A673 (cell line): Measurements from ENCODE around the gene AADACL2.

Experiments used
- EZH2 ChIP-seq: fragments of 200-600 bp; sonication (generic); IDR thresholded peaks from 2 replicates; pipeline ENCODE4 v1.6.1; 2017; ENCODE audit warnings: borderline replicate concordance, low read depth, mild to moderate bottlenecking, mixed read lengths, antibody characterized with exemption, low read length; ENCODE audit not compliant: poor library complexity, severe bottlenecking
- TF ChIP-seq, protein P1 (sequence below): fragments of 300-800, 200-600 bp; sonication (generic); conservative IDR thresholded peaks from 2 replicates; pipeline ENCODE4 v1.5.1; 2017; ENCODE audit warnings: low read depth, mild to moderate bottlenecking, antibody characterized with exemption, low read length, moderate library complexity, mixed read lengths

DNA sequence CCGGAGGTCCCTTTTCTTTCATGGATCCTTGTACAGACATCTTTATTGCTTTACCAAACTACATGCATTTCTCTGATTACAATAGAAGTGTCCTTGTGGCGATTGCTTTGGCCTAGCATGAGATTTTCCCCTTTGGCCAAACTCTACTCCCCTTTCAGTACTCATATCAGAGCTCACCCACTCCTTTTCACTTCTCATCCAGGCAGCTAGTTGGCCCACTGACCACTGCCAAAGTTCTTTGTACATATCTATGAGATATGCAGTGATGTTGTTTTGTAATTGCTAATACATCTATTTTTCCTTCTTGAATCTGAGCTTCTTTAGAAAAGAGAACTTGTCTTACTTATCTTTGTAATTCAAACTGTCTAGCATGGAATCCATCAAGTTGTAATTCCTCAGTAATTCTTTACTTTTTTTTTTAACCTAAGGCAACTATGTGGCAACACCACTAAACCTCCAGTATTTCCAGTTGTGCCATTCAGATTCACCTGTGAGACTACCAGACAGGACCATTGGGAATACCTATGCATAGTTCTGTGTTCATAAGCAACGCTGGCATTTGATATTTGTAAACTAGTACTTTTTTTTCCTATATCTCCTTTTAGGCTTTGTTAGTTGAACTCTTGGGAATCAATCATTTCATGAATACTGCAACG, 39.2 kb downstream of the AADACL2 start:
- TF ChIP-seq, protein P1, sequence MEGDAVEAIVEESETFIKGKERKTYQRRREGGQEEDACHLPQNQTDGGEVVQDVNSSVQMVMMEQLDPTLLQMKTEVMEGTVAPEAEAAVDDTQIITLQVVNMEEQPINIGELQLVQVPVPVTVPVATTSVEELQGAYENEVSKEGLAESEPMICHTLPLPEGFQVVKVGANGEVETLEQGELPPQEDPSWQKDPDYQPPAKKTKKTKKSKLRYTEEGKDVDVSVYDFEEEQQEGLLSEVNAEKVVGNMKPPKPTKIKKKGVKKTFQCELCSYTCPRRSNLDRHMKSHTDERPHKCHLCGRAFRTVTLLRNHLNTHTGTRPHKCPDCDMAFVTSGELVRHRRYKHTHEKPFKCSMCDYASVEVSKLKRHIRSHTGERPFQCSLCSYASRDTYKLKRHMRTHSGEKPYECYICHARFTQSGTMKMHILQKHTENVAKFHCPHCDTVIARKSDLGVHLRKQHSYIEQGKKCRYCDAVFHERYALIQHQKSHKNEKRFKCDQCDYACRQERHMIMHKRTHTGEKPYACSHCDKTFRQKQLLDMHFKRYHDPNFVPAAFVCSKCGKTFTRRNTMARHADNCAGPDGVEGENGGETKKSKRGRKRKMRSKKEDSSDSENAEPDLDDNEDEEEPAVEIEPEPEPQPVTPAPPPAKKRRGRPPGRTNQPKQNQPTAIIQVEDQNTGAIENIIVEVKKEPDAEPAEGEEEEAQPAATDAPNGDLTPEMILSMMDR: no peak
- no peak for TF ChIP-seq EZH2
